Panc1 (cell line): ENCODE measurements around the gene TBC1D7. TPM values are rescaled to one million over a fixed set of nuclear protein-coding genes. Genes with fewer than 3 reads are reported as not detected.

Experiments used
- ATAC-seq: fragments of 200-7000 bp; cut with Tn5 transposase; 2 replicates; pipeline ENCODE4 v1.9.1; 2020; ENCODE audit warnings: mild to moderate bottlenecking, moderate library complexity
- BruUV-seq: library from RNA; stranded (reverse); fragments of 400-500 nt; replicated peaks from 2 replicates; lab custom pipeline; 2021; lab: Mats Ljungman, UMichigan
- CTCF ChIA-PET: fragments of 300-600 bp; sonication (Branson Sonifier 250); formaldehyde crosslinking; loops from one replicate; lab custom pipeline; 2022; ENCODE audit warnings: antibody characterized with exemption; lab: Charles Lee
- POLR2A ChIA-PET: fragments of 300-600 bp; sonication (Branson Sonifier 250); formaldehyde crosslinking; loops from one replicate; lab custom pipeline; 2022; ENCODE audit warnings: antibody characterized with exemption; lab: Charles Lee
- DNase-seq: peaks from one replicate; pipeline ENCODE4 v3.0.0-alpha.2; 2010; ENCODE audit warnings: low read depth, low spot score
- H3K27ac ChIP-seq: 2 replicates; pipeline ENCODE4 v1.5.1; 2011; ENCODE audit warnings: mild to moderate bottlenecking, low read length, inconsistent platforms
- H3K27me3 ChIP-seq: fragments of 200-500 bp; sonication (Bioruptor generic); 2 replicates; pipeline ENCODE4 v1.6.0; 2014; ENCODE audit warnings: low read length, inconsistent platforms; ENCODE audit not compliant: control insufficient read depth, insufficient read depth
- H3K36me3 ChIP-seq: fragments of 200-500 bp; sonication (Bioruptor generic); 2 replicates; pipeline ENCODE4 v1.5.1; 2014; ENCODE audit warnings: inconsistent platforms, mild to moderate bottlenecking, low read length, moderate library complexity; ENCODE audit not compliant: control insufficient read depth, insufficient read depth
- H3K4me1 ChIP-seq: 2 replicates; pipeline ENCODE4 v1.5.1; 2011; ENCODE audit warnings: inconsistent platforms, mild to moderate bottlenecking, low read length, moderate library complexity; ENCODE audit not compliant: control insufficient read depth, insufficient read depth
- H3K4me3 ChIP-seq, 2 experiments: 2 replicates each; pipeline ENCODE4 v1.5.1; 2011 to 2012; ENCODE audit warnings: low read depth in 2 of 2, low read length in 2 of 2, mild to moderate bottlenecking in 2 of 2, inconsistent platforms in 1 of 2, moderate library complexity in 1 of 2
- H3K9me3 ChIP-seq: fragments of 200-500 bp; sonication (Bioruptor generic); 2 replicates; pipeline ENCODE4 v1.5.1; 2014; ENCODE audit warnings: low read depth, mild to moderate bottlenecking, inconsistent platforms, low read length, moderate library complexity; ENCODE audit not compliant: control insufficient read depth, insufficient read depth
- POLR2AphosphoS5 ChIP-seq: IDR thresholded peaks from 2 replicates; pipeline ENCODE4 v1.6.1; 2012; ENCODE audit warnings: mild to moderate bottlenecking, low read depth, low read length, moderate library complexity
- SIN3A ChIP-seq: IDR thresholded peaks from 2 replicates; pipeline ENCODE4 v1.6.1; 2012; ENCODE audit warnings: low read depth, mild to moderate bottlenecking, low read length, moderate library complexity, borderline replicate concordance; ENCODE audit not compliant: insufficient read depth
- TCF7L2 ChIP-seq: IDR thresholded peaks from 2 replicates; pipeline ENCODE4 v1.6.1; 2011; ENCODE audit warnings: mild to moderate bottlenecking, low read depth, low read length, inconsistent platforms
- in situ Hi-C: cut with HindIII; loops from 2 replicates; pipeline ENCODE4 v1.10.0; 2016; ENCODE audit warnings: low sequenced_read_pairs, low pct_unique_long_range_greater_than_20kb
- intact Hi-C: fragments of 100-400 bp; cut with micrococcal nuclease; formaldehyde crosslinking; loops from one replicate; pipeline ENCODE4 v1.10.0; 2022; ENCODE audit not compliant: unreplicated experiment
- total RNA-seq: library from RNA; stranded (reverse); gene quantifications from one replicate; pipeline ENCODE4 v1.2.1, GENCODE V29; 2021; ENCODE audit not compliant: unreplicated experiment
- TF ChIP-seq, protein P1 (sequence below): fragments of 450-650 bp; IDR thresholded peaks from 2 replicates; pipeline ENCODE4 v1.5.1; 2017; ENCODE audit warnings: mild to moderate bottlenecking
- TF ChIP-seq, protein P2 (sequence below), 2 experiments: IDR thresholded peaks; 2 replicates each; pipeline ENCODE4 v1.6.1; 2011 to 2012; ENCODE audit warnings: low read depth in 2 of 2, control low read depth in 1 of 2, low read length in 1 of 2, mild to moderate bottlenecking in 1 of 2, moderate library complexity in 1 of 2; ENCODE audit not compliant: insufficient read depth in 1 of 2

The TBC1D7 gene
- total RNA-seq, 1 experiment from 2014 or later = 27.0 TPM

DNA sequence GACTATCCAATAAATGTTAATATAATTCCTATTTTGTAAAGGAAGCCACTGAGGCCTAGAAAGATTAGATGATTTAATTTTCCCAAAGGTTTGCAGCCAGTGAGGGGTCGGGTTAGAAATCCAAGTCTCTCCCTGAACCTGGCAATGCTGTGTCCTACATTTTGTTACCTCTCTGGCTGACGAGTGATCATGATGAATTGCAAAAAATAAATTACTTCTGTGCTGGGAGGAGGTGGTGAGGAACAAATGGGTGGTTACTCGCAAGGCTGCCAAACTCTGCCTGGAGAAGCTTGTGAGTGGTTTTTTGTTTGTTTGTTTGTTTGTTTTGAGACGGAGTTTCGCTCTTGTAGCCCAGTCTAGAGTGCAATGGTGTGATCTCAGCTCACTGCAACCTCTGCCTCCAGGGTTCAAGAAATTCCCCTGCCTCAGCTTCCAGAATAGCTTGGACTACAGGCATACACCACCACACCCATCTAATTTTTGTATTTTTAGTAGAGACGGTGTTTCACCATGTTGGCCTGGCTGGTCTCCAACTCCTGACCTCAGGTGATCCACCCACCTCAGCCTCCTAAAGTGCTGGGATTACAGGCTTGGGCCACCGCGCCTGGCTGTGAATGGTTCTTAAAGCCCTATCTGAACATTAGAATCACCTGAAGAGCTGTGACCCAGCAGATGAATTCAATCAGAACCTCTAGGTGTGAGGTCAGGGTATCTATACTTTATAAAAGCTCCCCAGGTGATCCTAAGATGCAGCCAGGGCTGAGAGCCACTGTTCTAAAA is 20.2 kb upstream of the TBC1D7 start:
- no peaks in the 10 kb centered on the region for H3K36me3 ChIP-seq
- no peak for DNase-seq
- peaks cover 5% of the 10 kb centered on the region for H3K27me3 ChIP-seq
- intact Hi-C loops = no loop called here
- ATAC-seq = no peak
- in situ Hi-C loops = no loop called here
- CTCF ChIA-PET = interaction anchor here (0.6 kb wide), 1 partner anchor 268 kb away, joined by 3 read pairs; no protein-coding TSS in a partner anchor
- BruUV-seq = no TSS peak
- POLR2A ChIA-PET = no interaction called here
- TF ChIP-seq, protein P1, sequence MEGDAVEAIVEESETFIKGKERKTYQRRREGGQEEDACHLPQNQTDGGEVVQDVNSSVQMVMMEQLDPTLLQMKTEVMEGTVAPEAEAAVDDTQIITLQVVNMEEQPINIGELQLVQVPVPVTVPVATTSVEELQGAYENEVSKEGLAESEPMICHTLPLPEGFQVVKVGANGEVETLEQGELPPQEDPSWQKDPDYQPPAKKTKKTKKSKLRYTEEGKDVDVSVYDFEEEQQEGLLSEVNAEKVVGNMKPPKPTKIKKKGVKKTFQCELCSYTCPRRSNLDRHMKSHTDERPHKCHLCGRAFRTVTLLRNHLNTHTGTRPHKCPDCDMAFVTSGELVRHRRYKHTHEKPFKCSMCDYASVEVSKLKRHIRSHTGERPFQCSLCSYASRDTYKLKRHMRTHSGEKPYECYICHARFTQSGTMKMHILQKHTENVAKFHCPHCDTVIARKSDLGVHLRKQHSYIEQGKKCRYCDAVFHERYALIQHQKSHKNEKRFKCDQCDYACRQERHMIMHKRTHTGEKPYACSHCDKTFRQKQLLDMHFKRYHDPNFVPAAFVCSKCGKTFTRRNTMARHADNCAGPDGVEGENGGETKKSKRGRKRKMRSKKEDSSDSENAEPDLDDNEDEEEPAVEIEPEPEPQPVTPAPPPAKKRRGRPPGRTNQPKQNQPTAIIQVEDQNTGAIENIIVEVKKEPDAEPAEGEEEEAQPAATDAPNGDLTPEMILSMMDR = no peak
- TF ChIP-seq, protein P2, sequence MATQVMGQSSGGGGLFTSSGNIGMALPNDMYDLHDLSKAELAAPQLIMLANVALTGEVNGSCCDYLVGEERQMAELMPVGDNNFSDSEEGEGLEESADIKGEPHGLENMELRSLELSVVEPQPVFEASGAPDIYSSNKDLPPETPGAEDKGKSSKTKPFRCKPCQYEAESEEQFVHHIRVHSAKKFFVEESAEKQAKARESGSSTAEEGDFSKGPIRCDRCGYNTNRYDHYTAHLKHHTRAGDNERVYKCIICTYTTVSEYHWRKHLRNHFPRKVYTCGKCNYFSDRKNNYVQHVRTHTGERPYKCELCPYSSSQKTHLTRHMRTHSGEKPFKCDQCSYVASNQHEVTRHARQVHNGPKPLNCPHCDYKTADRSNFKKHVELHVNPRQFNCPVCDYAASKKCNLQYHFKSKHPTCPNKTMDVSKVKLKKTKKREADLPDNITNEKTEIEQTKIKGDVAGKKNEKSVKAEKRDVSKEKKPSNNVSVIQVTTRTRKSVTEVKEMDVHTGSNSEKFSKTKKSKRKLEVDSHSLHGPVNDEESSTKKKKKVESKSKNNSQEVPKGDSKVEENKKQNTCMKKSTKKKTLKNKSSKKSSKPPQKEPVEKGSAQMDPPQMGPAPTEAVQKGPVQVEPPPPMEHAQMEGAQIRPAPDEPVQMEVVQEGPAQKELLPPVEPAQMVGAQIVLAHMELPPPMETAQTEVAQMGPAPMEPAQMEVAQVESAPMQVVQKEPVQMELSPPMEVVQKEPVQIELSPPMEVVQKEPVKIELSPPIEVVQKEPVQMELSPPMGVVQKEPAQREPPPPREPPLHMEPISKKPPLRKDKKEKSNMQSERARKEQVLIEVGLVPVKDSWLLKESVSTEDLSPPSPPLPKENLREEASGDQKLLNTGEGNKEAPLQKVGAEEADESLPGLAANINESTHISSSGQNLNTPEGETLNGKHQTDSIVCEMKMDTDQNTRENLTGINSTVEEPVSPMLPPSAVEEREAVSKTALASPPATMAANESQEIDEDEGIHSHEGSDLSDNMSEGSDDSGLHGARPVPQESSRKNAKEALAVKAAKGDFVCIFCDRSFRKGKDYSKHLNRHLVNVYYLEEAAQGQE (IDR thresholded peaks at IDR 0.05; ENCODE audit: insufficient read depth in 1 of 2, low read depth in 2 of 2, low read length in 1 of 2) = no peak
- H3K9me3 ChIP-seq = no peaks in the 10 kb centered on the region
- H3K27ac ChIP-seq = no peak overlapping the region
- no peaks in the 10 kb centered on the region for H3K4me1 ChIP-seq
- no peak overlapping the region for H3K4me3 ChIP-seq

DNA sequence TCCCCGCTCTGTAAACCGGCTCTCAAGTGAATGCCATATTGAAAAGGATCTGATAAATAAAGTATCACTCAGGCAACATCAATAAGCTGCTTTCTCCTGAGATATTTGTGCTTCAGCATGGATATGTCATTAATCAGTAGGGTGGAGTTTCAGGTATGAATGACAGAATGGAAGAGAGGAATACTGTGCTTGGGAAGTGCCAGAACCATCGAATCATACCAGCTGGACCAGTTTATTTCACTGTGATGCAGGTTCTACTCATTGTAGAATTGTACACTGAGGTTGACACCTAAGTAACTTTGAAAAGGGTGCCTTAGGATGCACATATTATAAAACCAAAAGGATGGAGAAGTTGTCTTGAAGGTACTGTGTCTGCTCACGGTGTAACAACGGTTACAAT is 17.9 kb upstream of the TBC1D7 start:
- no peaks in the 10 kb centered on the region for H3K4me1 ChIP-seq
- intact Hi-C loops (no loop called here), in situ Hi-C loops (no loop called here)
- no peaks in the 10 kb centered on the region for H3K36me3 ChIP-seq
- DNase-seq (no peak), ATAC-seq (no peak)
- H3K27ac ChIP-seq = no peak overlapping the region
- ChIA-PET CTCF (no interaction called here), POLR2A (no interaction called here)
- TF ChIP-seq SIN3A (no peak), TCF7L2 (no peak), POLR2AphosphoS5 (no peak)
- TF ChIP-seq, protein P2 (IDR thresholded peaks at IDR 0.05; ENCODE audit: insufficient read depth in 1 of 2, low read depth in 2 of 2, low read length in 1 of 2) = no peak
- TF ChIP-seq, protein P1 = no peak
- peaks cover 5% of the 10 kb centered on the region for H3K27me3 ChIP-seq
- no peak overlapping the region for H3K4me3 ChIP-seq
- no TSS peak for BruUV-seq
- H3K9me3 ChIP-seq = no peaks in the 10 kb centered on the region
